Measurements from ENCODE around the gene MYBPC3.
"Not testable (repeated sequence)": the region's sequence is repeated elsewhere in the genome, so short reads cannot be mapped to it uniquely, and the experiment has no call there.

The MYBPC3 gene

GRCh38 chr11:47337229-47337924 is 15.1 kb downstream of the MYBPC3 start:
- no peak for DNase-seq (ENCODE audit: low read depth)

- DNase-seq (ENCODE audit: low read depth) = no peak
Observed at GRCh38 chr11:47336595-47336994, 15.9 kb downstream of the MYBPC3 start.

- DNase-seq (ENCODE audit: low read depth) = no peak
Observed at GRCh38 chr11:47335733-47336132, 16.8 kb downstream of the MYBPC3 start.

GRCh38 chr11:47334699-47335411 is 17.6 kb downstream of the MYBPC3 start:
- DNase-seq (ENCODE audit: low read depth) = not testable (repeated sequence)

DNA sequence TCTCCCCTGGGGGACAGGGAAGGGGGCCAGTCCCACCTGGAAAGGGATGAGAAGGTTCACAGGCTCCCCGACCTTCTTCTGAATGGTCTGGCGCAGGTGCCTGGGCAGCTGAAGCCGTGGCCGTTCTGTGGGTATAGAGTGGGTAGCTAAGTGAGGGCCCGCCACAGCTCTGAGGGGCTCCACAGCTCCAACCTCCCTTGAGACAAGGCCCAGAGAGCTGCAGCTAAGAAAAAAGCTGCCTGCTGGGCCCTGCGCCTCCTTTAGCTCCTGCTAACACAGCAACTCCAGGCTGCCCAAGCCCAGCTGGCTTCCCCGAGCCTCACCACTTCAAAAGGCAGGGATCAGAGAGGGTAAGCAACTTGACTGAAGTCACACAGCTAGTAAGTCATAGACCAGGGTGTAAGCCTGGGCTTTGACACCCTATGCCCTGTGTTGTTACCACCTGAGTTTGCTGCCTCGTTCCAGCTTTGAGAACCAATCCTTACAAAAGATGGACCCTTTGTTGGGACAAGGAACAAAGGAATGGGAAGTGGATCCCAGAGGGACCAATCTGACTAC is 18.5 kb downstream of the MYBPC3 start:
- DNase-seq (ENCODE audit: low read depth) = no peak

DNA sequence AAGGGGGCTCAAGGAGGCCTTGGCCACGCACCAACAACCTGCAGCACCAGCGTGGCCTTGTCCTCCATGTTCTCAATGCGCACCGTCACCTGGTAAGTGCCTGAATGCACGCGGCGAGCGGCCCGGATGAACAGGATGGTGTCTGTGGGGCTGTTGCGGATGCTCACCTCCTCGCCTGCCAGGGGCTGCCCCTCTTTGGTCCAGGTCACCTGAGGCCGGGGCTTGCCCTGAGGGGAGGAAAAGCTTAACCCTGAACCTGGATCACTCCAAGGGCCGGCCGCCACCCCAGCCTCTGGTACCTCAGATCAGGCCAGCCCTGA is 19.0 kb downstream of the MYBPC3 start:
- no peak for DNase-seq (ENCODE audit: low read depth)

DNA sequence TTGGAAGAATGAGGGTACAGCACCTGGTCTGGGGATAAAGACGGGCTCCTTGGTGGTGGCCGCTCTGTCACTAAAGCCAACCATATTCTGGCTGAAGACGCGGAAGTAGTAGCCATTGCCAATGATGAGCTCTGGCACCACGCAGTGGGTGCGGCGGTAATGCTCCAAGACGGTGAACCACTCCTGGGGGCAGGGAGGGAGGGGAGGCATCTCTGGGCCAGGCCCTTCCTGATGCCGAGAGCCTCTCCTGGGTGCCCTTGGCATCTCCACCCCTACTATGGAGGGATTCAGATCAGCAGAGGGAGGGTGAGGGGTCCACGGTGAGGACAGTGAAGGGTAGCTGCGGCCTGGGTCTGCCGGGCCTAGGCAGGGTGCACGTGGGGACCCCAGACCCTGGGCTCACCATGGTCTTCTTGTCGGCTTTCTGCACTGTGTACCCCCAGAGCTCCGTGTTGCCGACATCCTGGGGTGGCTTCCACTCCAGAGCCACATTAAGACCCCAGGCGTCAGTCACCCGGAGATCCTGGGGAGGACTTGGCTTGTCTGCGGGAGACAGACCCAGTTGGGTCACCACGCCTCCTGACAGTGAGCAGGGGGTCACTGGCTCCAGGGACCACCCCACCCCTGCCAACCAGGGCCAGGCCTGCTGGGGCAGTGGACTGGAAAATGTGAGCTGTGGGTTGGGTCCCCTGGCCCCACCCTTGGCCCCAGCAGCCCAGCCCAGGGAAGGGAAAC is 19.5 kb downstream of the MYBPC3 start:
- DNase-seq (ENCODE audit: low read depth) = no peak

GRCh38 chr11:47332303-47332711 is 20.2 kb downstream of the MYBPC3 start:
- DNase-seq (ENCODE audit: low read depth) = no peak

DNA sequence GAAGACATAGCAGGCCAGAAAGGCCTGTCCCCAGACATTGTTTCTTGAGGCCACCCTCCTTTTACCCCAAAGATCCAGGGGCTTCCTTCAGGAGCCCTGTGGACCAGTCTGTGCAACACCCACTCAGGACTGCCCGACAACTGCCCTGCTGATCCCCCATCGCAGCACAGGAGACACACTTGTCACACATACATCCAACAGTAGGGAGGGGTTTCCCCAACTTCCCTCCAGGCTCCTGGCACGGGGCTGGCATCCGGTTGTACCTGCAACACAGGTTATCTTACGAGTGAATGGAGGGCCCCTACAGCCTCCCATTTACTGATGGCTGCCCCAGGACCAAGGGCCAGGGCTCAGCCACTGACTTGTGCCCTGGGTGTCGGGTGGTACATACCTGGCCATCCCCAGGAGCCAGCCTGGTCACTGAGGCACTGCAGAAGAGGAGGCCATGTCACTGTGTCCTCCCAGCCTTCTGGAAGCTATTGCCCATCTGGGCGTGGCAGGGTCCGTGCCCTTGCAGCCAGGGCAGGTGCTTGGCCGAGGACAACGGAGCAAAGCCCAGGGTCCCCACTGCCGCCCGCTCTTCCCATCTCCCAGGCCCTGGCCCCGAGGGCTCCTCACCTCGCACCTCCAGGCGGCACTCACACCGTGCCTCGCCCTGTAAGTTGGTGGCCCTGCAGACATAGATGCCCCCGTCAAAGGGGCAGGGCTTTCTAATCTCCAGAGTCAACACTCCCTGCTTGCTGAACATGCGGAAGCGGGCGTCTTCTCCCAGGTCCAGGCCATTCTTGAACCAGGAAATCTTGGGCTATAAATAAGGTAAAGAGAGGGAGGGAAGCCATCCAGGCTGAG is 20.8 kb downstream of the MYBPC3 start:
- DNase-seq (ENCODE audit: low read depth) = no peak

DNA sequence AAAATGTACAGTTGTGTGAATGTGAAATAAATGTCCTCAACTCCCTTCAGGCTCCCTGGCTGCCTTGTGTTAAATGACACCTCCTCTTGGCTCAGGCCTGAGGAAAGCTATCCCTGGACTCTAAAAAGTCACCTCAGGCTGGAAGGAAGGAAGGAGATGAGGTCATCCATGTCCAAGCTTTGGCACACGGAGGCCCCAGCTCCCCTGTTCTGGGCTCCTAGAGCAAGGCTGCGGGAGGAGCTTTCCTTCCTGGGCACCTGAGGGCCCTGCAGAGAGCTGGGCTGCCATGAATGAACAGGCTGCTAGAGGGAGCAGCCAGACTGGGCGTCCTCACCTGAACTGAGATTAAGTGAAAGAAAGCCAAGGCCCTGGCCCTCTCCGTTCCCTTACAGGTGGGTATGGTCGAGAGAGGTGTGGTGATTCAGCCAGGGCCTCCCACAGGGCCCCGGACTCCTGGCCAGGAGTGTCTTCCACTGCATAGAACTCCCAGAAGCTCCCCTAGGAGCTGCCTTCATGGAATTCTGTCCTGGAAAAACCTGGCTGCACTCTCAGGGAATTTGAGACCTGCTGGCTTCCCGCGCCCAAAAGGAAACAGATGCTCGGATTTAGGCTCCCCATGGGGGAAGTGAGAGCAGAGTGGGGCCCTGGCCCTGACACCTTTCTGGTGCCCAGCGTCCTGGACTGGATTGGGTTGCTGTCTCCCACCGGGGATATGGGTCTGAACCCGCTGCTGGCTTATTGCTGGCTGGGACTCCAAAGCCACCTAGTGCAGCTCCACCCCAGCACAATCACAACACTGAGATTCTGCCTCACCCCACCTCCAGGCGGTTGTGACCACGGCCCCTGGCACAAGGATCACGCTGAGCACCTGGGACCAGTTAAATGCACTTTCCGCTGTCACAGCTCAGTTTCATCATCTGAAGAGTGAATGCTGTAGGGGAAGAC is 22.2 kb downstream of the MYBPC3 start:
- DNase-seq (ENCODE audit: low read depth) = no peak

GRCh38 chr11:47329431-47329986 is 23.0 kb downstream of the MYBPC3 start:
- DNase-seq (ENCODE audit: low read depth) = no peak

GRCh38 chr11:47328449-47329390 is 23.8 kb downstream of the MYBPC3 start:
- DNase-seq (ENCODE audit: low read depth) = no peak

DNA sequence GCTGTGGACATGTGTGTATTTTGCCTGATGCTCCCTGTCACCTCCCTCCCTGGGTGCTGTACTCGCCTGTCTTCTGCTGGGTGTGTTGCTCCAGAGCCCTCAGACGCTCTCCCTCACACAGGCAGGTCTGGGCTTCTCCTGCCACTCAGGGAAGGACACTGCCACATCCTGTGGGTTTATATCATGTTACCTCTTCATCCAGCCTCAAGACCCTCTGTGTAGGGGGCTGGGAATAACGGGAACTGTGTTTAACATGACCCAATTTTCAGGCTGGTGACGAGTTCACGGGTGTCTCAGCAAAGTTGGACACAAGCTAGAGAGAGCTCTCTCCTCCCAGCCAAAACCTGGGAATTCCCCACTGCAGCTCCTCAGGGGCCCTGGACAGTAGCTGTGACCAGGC is 24.6 kb downstream of the MYBPC3 start:
- DNase-seq (ENCODE audit: low read depth) = no peak

GRCh38 chr11:47327025-47327424 is 25.5 kb downstream of the MYBPC3 start:
- DNase-seq (ENCODE audit: low read depth) = no peak

DNA sequence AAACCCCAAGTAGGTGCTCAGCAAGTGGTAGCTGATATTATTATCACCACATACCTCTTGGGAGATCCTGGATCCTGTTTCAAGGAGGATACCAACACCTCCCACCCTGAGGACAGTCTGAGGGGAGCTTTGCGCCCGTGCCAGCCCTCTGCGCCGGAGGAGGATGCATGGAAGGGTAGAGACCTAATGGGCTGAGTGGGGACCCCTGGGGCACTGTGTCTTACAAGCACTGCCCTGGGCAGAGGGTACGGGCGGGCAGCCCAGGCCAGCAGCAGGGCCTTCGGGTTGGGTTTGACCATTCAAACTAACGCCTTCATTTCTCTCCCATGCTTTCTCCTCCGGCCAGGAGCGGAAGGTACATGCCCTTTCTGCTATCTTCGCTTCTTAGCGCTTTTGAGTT is 26.3 kb downstream of the MYBPC3 start:
- DNase-seq (ENCODE audit: low read depth) = no peak

DNA sequence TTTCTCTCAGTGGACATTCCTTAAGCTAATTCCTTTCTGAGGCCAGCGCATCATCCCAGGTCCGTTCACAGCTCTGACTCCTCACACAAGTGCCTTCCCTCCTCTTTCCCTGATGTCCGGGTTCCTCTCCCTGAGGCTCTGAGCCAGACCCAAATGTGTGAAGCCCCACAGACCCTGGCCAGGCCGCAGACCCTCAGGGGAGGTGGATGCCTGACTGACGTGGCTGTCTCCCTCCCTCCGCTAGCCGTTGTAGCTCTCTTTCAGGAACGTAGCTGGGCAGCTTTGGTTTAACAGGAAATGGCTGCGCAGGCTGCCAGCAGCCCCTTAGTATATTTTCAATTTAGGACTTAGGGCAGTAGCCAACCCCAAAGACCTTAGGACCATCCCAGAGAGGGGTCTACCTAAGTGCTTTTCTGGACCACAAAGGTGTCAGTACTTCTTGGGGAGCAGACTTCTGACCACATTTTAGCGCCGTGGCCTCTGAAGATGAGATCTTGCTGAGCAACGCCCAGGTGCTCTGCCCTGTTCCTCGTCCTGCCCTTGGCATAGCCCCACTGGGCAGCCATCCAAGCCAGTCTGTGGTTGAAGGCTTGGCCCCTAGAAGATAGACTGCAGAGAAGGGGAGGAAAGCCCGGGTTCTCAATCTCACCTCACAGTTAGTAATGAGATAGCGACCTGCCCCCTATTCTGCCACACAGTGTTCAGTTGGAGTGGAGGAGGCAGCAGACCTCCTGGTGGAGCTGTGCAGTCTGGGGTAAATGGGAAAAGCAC is 27.0 kb downstream of the MYBPC3 start:
- no peak for DNase-seq (ENCODE audit: low read depth)

- DNase-seq (ENCODE audit: low read depth) = no peak
Observed at GRCh38 chr11:47324520-47324919, 28.0 kb downstream of the MYBPC3 start.

- no peak for DNase-seq (ENCODE audit: low read depth)
Observed at GRCh38 chr11:47318166-47318565, 34.3 kb downstream of the MYBPC3 start.

All from activated T-helper 1 cell treated with Interleukin-2 at 50 U/mL for 16 hours (primary cell).